NCI-H1417 (cell line): ENCODE data around the gene CDH7.

Source experiments
- DNase-seq, 3 experiments: peaks; one replicate each; lab custom pipeline; 2025; lab: John Stamatoyannopoulos, UW

Gene CDH7

GRCh38 chr18:65767406-65767805 is 16.6 kb downstream of the CDH7 start:
- DNase-seq: no peak

GRCh38 chr18:65768120-65768778 is 17.4 kb downstream of the CDH7 start:
- DNase-seq: no peak

- DNase-seq: no peak
Measured at GRCh38 chr18:65769652-65770051, 18.8 kb downstream of the CDH7 start.

- no peak for DNase-seq
Measured at GRCh38 chr18:65786474-65786873, 35.7 kb downstream of the CDH7 start.

- DNase-seq: peak; percentile 9 to 89 (median 63)
Measured at GRCh38 chr18:65788373-65788772, 37.6 kb downstream of the CDH7 start.

GRCh38 chr18:65790604-65791003 is 39.8 kb downstream of the CDH7 start:
- DNase-seq: no peak

- DNase-seq: no peak
Measured at GRCh38 chr18:65791719-65792118, 40.9 kb downstream of the CDH7 start.

- DNase-seq: no peak
Measured at GRCh38 chr18:65792456-65793074, 41.8 kb downstream of the CDH7 start.

GRCh38 chr18:65808759-65809158 is 57.9 kb downstream of the CDH7 start:
- no peak for DNase-seq

GRCh38 chr18:65811307-65811706 is 60.5 kb downstream of the CDH7 start:
- DNase-seq: no peak

GRCh38 chr18:65815506-65815905 is 64.7 kb downstream of the CDH7 start:
- no peak for DNase-seq

- DNase-seq: no peak
Measured at GRCh38 chr18:65817178-65817577, 66.4 kb downstream of the CDH7 start.

- DNase-seq: no peak
Measured at GRCh38 chr18:65821911-65822310, 71.1 kb downstream of the CDH7 start.

- no peak for DNase-seq
Measured at GRCh38 chr18:65822826-65823225, 72.0 kb downstream of the CDH7 start.

GRCh38 chr18:65827444-65827843 is 76.6 kb downstream of the CDH7 start:
- no peak for DNase-seq

- no peak for DNase-seq
Measured at GRCh38 chr18:65835881-65836280, 85.1 kb downstream of the CDH7 start.

GRCh38 chr18:65846107-65846506 is 95.3 kb downstream of the CDH7 start:
- no peak for DNase-seq

- peak in 2 of 3 experiments; percentile 62 to 92 for DNase-seq
Measured at GRCh38 chr18:65852273-65852672, 101.5 kb downstream of the CDH7 start.

GRCh38 chr18:65859075-65859474 is 108.3 kb downstream of the CDH7 start:
- no peak for DNase-seq

- no peak for DNase-seq
Measured at GRCh38 chr18:65869527-65869926, 118.7 kb downstream of the CDH7 start.

- DNase-seq: no peak
Measured at GRCh38 chr18:65876310-65876709, 125.5 kb downstream of the CDH7 start.

- no peak for DNase-seq
Measured at GRCh38 chr18:65897292-65897691, 146.5 kb downstream of the CDH7 start.

GRCh38 chr18:65901522-65901921 is 150.7 kb downstream of the CDH7 start:
- no peak for DNase-seq

GRCh38 chr18:65906621-65907034 is 155.8 kb downstream of the CDH7 start:
- DNase-seq: no peak
